GM18508 (cell line): ENCODE data around the gene SCAMP4.

Experiments used
- ATAC-seq: cut with Tn5 transposase; IDR thresholded peaks from one replicate; pipeline ENCODE4 v1.9.1; 2021; ENCODE audit warnings: moderate number of reproducible peaks; ENCODE audit not compliant: insufficient read depth, unreplicated experiment

Gene SCAMP4

GRCh38 chr19:1954532-1954933 lies 49.3 kb downstream of the SCAMP4 start:
- no peak for ATAC-seq

DNA sequence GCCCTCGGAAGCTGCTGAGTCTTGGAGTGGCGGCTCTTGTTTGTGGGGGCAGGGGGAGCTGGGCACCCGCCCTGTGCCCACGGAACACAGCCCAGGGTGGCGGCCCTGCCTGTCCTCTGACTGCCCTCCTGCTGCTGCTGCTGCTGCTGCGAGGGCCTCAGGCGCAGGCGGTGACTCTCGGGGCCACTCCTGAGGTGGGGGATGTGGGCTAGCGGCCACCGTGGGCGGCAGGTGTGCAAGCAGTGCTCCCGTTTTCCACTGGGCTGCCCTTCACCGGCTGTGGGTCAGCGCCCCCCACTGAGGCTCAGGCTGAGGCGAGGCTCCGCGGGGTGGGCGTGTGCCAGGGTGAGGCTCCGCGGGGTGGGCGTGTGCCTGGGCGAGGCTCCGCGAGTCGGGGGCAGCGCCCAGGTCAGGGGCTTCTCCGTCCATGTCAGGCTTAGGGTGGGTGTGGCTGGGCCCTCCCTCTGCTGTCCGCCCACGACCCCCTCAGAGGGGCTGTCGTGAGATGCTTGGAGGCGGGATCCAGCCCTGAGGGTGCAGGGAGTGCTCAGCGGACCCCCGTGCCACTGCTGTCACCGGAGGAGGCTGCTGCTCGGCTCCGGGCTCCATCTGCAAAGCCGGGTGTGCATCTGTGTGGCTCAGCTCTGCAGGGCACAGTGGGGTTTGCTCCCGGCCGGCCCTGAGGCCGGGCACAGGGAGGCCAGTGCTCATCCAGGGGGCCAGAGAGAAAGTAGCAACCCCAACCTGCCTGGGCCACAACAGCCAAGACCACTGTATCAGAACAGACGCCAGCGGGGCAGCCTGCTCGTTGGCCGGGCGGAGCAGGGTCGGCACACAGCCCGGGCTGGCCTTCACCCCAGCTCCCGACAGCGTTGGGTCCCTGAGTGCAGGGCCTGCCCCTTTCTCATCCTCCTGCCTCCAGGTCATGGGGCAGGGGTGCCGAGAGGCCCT lies 50.2 kb downstream of the SCAMP4 start:
- ATAC-seq, result no peak

- ATAC-seq, result no peak
Observed at GRCh38 chr19:1956122-1956494, 50.9 kb downstream of the SCAMP4 start.

- no peak for ATAC-seq
Observed at GRCh38 chr19:1956868-1957492, 51.8 kb downstream of the SCAMP4 start.

DNA sequence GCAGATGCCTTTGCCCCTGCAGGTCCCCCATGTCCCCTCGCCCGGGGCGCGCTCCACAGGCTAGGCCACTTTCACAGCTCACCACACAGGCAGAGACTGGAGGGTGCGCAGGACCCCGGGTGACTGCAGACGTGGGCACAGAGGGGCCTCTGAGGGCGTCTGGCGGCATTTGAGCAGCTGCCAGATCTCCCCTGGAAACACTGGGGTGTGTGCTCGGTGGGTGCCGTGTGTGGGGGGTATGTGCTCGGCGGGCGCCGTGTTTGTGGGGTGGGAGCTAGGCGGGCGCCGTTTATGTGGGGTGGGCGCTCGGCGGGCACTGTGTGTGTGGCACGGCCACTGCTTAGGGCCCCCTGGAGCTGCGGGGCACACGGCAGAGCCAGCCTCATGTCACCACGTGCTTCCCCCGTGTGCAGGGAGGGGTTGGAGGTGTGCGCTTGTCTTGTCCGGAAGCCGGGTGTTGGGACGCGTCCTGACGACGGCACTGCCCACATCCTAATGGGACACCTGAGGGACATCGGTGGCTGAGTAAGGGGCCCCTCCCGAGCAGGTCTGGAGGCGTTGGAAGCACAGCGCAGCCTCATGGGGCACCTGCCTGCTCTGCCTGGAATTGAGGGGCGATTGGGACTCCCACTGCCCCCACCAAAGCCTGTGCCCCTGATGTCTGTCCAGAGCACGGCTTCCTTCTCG lies 52.5 kb downstream of the SCAMP4 start:
- ATAC-seq, result no peak

- ATAC-seq, result no peak
Observed at GRCh38 chr19:1959928-1960589, 54.9 kb downstream of the SCAMP4 start.

DNA sequence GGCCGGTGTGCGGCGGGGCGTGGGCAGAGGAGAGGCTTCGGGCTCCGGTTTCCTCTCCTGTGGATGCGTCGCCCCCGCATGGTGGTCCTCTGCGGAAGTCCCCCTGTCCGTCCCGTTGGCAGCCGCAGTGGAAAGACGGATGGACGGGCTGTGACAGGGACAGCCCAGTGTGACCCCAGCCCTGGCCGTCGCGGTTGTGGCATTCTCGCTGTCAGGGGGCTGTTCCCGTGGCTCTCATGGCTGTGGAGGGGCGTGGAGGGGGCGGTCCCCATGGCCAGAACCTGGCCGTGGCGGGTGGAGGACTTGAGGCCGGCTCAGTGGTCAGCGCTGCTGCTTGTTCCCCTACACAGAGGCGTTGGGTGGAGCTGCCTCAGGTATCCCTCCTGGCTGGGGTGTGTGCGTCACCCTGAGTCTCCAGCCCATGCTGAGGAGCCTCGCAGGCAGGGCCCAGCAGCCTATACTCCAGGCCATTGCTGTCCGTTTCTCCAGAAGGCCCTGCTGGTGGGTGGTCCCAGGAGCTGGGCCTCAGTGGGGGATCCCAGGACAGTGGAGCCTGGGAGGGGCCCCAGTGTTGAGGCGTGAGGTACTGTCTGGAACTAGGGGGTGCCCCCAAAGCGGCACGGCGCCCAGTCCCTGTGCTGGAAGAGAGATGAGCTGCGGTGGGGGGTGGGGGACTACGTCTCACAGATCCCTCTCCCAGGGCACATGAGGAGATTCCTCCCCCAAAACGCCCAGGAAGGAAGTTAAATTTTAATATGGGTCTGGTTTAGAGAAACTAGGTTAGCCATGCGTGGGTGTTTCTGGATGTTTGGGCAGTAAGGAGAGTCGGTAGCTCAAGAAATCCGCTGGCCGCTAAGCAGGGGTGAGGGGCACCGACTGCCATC lies 56.0 kb downstream of the SCAMP4 start:
- ATAC-seq, result no peak

- ATAC-seq, result no peak
Observed at GRCh38 chr19:1962674-1963073, 57.5 kb downstream of the SCAMP4 start.

GRCh38 chr19:1967087-1967608 lies 61.9 kb downstream of the SCAMP4 start:
- ATAC-seq, result no peak

DNA sequence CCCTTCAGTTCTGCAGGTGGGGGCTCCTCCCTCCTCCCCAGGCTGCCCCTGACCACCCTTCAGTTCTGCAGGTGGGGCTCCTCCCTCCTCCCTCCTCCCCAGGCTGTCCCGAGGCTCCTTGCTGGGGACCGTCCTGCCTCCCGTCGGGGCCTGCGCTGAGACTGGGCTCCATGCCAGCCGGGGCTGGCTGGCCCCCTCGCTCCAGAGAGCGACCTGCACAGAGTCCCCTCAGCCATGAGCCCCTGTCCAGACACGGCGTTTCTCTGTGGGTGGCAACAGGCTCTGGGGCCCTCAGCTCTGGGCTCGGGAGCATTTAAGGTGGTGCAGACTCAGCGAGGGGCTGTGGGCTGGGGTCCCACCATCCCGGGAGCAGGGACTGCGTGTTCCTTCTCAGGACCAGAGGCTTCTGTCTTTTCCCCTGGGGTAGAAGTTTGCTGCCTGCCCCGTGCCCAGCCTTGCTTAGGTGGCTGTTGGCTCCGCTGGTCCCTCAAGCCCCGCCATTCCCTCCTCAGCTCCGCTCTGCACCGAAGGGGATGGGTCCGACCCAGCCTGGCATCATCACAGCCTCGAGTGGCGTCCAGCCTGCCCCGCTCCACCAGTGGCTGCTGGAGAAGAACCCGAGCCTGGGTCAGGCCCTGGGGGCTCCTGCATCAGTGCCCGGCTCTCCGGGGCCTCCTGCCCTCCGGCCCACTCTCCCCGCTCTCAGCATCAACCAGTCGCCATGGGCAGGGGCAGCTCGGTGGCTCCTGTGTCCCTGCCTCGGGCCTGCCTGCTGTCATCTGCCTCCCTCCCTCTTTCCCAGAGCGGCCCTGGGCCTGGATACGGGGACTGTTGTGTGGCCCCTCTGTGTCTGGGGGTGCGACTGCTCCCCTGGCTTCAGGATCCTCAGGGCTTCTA lies 63.3 kb downstream of the SCAMP4 start:
- no peak for ATAC-seq

GRCh38 chr19:1969176-1970002 lies 64.2 kb downstream of the SCAMP4 start:
- no peak for ATAC-seq

- no peak for ATAC-seq
Observed at GRCh38 chr19:1970003-1970805, 65.0 kb downstream of the SCAMP4 start.

DNA sequence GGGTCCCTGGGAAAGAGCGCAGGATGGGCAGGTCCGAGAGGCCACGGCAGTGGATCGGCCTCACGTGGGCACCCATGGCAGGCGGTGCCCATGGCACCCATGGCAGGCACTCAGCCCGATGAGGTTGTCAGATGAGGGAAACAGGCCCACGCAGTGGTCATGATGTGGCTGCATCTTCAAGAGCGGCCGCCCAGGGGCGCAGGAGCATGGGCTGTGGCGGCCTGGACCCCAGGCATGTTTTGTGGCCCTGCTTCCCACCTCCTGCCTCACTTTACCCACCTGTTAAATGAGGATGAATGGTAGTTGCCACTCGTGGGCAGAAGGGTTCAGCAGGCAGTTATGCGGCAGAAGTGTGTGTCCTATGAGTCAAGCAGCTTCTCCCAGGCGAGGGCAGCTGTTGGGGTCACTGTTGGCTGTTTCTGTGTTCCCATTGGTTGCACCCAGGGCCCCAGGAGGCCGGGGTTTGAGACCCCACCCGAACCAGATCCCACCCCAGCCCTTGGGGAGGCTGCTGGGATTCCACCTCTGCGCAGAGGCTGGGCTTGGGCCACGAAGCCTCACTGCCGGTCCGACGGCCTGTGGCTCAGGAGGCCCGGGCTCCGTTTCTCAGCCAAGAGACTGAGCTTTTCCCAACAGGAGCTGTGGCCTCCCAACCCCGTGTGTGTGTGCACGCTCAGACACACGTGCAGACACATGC lies 65.8 kb downstream of the SCAMP4 start:
- no peak for ATAC-seq

- no peak for ATAC-seq
Observed at GRCh38 chr19:1974381-1975161, 69.4 kb downstream of the SCAMP4 start.

DNA sequence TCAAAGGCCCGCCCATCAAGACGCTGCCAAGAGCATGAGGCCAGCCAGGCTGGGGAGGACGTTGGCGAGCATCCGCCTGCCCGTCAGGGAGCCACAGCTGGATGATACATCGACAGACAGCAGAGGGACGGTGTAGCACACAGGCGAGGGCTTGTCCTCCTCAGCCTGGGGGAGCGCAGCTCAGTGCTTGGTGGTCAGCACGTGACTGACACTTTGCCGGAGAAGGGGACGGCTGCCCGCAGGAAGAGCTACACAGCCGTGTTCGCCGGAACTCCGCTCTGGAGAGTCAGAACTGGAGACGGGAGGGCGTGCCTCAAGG lies 69.9 kb downstream of the SCAMP4 start:
- no peak for ATAC-seq
